ENCODE measurements around the gene CHRNE. TPM values are rescaled to one million over a fixed set of nuclear protein-coding genes. Genes with fewer than 3 reads are reported as not detected.

Gene CHRNE
- 1 to 10 TPM in 11 of 12 donors, not detected in 1; 1.1 to 5.9 (median 1.6) TPM for polyA plus RNA-seq (ENCODE audit: insufficient read length in 12 of 12)
- long read RNA-seq, donor 1: 0 reads
- long read RNA-seq, donor 2, partial matches to known transcripts: 4,254 of 5,590 reads
- long read RNA-seq, donor 2, other reads (novel, unspliced or antisense): 1,336 of 5,590 reads
- long read RNA-seq, donor 3, partial matches to known transcripts: 1,642 of 2,068 reads
- long read RNA-seq, donor 3, other reads (novel, unspliced or antisense): 426 of 2,068 reads
- long read RNA-seq, donor 4: 0 reads
- long read RNA-seq, donor 5, partial matches to known transcripts: 7,840 of 8,682 reads
- long read RNA-seq, donor 5, other reads (novel, unspliced or antisense): 842 of 8,682 reads
- long read RNA-seq, donor 6: 0 reads
- long read RNA-seq, donor 7: 0 reads
- long read RNA-seq, donor 8, partial matches to known transcripts: 4,349 of 5,816 reads
- long read RNA-seq, donor 8, other reads (novel, unspliced or antisense): 1,467 of 5,816 reads
- long read RNA-seq, donor 9: 0 reads
- long read RNA-seq, donor 10, partial matches to known transcripts: 31 of 31 reads
- long read RNA-seq, donor 10, other reads (novel, unspliced or antisense): 0 of 31 reads
- long read RNA-seq, donor 11, partial matches to known transcripts: 1,836 of 2,470 reads
- long read RNA-seq, donor 11, other reads (novel, unspliced or antisense): 634 of 2,470 reads

DNA sequence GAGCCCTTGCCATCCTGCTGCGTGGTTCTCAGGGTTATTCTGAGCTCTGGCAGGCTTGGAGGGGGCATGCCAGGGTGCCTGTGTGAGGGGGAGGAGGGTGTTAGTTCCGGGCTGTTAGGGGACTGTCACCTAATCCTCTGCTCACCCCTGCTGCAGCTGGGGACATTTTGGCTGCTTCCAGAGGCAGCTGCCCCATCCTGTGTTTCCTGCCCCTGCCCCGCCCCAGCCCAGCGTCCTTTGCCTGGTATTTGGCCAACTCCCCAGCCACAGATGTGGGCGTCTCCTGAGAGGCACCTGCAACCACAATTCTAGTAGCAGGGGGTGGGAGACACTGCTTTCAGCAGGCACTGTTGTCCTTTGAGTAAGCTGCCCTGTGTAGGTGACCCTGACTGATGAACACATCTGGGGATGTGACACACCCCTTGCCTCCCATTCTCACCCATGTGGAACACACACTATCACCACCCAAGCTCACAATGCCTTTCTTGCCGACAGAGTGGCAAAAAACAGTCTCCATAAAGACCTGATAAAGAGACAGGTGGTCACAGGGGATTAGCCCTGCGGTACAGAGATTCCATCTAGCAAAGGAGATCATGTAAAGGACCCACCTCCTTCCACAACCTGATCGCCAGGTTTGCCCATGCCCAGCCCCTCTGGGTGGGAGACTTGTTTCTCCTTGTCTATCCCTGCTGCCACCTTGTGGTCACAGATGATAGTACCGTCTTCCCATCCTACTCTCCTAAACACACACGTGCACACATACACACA, at the start of gene CHRNE:
TSS of gene CHRNE (minus strand) at position 48 of the 768 bp plus-strand sequence. CDS start at position 13, 35 bp downstream.
- DNase-seq: peak; percentile 79

DNA sequence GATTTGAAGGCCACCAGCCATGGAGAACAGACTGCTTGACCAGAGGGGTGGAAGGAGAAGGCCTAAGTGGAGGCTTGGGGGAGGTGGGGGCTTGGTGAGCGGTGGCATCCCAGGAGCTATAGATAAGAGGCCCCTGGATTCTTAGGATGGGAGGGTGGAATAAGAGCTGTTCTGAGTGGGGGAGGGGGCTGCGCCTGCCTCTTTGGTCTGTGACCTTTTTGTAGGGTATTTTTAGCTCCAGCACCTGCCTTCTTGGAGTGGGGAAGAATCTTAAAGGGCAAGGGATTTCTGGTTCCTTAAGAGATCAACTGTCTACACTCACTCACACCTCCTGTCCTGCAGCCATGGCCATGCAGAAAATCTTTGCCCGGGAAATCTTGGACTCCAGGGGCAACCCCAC, 48.6 kb upstream of the CHRNE start:
- no peak for DNase-seq

DNA sequence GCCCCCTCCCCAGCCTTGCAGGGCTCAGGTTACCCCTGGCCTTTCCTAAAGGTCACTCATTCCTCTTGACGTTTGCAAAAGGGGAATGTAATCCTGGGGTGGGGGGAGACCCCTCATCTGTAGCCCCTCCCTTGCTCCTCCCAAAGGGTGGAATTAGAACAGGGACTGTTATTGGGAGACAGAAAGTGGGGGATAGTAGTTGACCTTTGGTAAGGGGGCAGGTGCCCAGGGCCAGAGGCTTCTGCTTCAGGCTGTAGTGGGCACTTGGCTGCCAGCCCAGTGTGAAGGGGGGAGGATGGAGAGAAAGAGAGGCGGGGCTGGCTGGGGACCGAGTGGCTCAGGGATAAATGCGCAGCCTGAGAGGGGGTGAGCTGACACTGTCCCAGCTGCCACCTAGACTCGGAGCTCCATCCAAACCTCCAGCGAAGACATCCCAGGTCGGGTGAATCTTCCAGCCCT, 47.9 kb upstream of the CHRNE start, which contains the start of gene ENO3:
TSS of gene ENO3 (plus strand) at position 374 of the 459 bp plus-strand sequence. CDS start 711 bp downstream, outside the sequence.
- no peak for DNase-seq

DNA sequence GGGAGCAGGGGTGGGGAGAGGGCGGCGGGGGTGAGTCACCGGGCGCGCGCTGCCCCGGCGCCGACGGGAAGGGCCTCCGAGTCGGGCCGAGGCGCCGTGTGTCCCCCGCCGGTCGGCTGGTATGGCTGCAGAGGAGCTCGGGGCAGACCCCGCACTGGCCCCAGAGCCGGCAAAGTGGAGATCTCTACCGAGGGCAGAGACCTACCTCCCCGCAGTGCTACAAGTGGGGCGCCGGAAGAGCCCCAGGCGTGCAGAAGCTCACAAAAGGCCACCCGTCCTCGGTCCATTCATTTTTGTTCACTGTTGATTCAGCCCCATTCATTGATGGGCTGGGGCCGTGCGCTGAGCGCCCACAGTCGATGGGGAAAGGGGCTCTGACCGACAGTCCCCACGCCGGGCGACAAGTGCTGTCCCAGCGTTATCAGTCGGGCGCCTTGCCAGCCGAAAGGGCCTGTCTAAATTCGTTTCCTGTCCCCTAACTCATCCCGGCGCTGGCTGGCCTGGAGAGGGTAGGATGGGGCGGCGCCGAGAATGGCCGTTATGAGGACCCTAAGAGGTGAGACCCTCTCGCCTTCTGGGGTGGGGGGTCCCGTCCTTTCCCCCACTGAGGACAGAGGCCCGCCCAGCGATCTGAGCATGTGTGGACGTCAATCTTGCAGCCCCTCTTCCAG, 47.3 kb upstream of the CHRNE start:
- no peak for DNase-seq

DNA sequence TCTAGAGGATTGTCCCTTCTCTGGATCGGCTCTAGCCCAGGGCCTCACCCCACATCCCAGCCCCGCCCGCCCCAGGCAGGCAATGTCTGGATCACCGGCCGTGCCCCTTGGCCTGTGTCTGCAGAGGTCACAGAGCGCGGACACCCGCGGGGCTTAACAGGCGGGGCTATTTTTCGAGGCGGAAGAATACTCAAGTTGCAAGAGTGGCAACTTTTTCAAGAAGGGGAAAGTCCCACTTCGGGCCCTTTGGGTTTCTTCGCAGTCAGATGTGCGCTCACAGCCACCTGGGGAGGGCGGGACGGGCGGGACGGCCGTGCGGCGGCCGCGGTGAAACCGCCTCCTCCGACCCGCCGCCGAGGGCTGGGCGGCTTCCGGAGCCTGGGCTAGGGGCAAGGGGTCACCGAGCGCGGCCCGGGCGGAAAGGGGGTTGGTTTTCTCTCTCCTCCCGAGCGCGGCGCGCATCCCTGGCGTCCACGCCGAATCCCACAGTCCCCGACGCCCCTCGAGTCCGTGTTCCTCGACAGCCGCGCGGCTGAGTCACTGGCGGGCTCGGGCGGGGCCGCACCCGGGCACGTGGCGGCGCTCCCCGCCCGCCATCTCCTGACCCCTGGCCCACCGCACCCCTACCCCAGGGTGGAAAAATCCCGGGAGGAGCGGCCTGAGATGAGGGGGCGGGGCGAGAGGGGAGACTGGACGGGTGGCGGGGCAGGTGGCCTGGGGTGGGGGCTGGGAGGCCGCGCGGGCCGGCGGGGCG, 46.6 kb upstream of the CHRNE start:
- DNase-seq: peak; percentile 68

DNA sequence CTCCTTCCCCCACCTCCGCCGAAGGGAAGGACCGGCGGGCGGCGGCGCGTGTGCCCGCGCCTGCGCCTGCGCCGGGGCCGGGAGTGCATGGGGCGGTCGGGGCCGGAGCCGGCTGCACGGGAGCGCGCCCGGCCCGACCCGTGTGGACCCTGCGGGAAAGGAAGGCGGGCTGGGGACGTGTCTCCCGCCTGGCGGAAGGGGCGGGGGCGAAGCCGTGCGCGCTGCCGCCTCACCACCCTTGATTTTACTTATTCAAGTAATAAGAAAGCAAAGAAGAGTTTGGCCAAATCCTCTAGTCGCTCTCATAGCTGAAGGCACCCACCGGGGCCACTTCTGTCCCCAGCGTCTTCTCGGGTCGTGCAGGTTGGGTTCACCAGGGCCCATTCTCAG, 46.0 kb upstream of the CHRNE start:
- peak; percentile 86 for DNase-seq

DNA sequence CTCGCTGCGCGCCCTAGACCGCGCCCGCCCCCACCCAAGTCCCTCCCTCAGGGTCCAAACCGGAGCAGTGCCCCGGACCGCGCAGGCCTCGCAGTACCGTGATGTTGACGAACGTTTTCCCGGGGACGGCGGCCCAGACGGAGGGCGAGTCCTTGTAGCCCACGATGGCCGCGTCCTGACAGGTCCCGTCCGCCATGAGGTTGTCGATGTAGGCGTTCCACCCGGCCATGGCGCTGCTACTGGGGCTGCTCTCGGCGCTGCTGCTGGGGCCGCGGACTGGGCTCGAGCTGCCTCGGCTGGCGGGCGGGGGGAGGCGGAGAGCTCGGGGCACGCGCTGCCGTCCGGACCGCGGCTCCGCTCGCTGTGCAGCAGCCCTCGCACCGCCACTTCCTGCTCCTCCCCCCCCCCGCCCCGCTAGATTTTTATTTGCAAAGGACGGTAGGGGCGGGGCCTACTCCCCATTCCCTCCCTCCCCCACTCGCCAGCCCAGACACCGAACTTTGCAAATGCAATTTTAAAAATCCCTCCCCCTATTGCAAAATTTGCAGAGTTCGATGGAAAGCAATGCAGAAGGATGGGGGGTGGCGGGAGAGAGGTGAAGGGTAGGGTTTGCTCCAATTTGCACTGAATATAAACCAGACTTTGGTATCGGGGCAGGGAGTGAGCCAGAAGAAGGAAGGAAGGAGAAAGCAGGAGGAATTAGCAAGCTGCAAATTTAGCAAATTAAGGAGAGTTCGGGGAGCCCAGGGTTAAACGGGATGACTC, 45.5 kb upstream of the CHRNE start, which contains the start of gene PFN1:
TSS of gene PFN1 (minus strand) at position 365 of the 765 bp plus-strand sequence. CDS start at position 229, 136 bp downstream.
- DNase-seq: peak; percentile 94

DNA sequence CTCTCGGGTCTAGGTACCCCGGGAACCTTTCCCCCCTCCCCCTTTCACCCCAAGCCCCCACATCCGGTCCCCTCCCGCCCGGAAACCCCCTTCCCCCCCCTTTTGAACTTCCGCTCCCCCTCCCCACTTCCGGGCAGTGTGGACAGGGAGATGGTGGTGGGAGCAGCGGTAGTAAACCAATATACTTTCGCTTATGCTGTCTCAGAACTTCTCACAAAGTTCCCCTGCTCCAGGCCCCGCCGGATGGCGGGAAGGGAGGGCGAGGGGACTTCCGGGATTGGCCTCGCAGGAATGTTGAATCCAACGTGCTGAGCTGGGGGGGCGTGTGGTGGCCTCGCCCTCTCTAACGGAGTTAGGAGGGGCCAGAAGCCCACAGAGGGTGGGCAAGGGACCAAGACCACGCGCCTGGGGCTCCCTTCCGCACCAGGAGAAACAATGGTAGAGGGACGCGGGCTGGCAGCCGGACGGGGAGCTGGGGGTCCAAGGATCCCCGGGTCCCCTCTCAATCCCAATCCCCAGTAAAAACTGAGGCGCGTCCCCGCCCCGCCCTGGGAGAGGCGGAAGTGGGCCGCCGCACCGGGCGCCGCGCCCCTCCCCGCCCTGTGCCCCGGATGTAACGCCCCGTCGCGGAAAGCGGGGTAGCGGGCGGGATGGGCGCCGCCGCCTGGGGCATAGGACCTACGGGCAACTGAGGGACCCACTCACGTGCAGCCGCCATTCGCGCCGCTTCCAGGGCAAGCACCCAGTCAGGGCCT, 44.7 kb upstream of the CHRNE start:
- DNase-seq: peak; percentile 63

DNA sequence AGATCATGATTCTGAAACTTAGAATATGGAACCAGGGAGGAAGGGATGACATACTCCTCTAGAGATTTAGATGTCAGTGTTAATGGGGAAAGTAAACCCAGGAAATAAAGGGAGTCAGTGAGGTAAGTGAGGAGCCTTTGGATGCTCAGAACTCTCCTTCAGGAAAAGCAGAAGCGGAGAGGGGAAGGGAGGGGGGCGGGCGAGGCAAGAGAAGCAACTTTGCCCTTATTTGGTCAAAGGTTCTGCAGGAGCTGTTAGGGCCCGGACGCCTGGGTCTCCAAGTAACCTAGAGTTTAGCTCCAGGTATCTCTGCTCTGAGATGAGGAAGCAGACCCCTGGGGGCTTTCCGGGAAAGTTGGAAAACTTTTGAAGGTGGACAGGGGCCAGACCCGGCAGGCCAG, 44.1 kb upstream of the CHRNE start:
- no peak for DNase-seq

DNA sequence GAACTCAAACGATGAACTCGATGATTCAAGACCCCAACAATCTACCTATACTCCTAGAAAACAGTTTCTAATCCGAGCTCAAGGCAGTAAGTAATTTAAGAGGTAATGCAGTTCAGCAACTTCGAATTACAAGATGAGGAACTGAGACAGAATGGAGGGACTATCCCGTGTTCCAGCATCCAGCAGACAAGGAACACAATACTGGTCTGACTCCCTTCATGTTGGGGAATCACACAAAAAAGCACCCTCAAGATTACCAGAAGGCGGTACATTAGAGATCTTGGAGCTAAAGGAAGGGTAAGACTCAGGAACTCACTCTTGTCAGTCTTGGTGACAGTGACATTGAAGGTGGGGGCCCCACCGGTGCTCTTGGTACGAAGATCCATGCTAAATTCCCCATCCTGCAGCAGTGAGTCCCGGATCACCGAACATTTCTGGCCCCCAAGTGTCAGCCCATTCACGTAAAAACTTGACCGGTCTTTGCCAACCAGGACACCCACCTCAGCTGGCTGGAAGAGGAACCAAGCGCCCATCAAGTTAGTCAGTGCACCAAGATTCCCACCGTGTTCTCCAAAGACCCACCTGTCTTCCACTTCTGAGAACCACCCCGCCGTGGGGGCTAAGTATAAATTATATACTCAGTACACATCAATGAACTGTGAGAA, 43.5 kb upstream of the CHRNE start:
- DNase-seq: no peak

DNA sequence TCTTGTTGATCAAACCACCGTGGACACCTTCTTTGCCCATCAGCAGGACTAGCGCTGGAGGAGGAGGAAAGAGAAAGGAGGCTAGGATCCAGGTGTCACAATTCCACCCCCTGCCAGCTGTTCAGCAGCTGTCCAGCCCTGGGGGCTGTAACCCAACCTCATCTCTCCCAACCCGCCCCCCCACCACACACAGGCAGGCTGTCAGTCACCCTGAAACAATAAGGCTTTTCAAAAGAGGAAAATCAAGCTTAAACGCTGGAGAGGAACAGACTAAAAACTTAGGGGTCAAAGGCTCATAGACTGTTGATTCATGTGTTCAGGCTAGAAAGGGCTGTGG, 43.0 kb upstream of the CHRNE start:
- no peak for DNase-seq

DNA sequence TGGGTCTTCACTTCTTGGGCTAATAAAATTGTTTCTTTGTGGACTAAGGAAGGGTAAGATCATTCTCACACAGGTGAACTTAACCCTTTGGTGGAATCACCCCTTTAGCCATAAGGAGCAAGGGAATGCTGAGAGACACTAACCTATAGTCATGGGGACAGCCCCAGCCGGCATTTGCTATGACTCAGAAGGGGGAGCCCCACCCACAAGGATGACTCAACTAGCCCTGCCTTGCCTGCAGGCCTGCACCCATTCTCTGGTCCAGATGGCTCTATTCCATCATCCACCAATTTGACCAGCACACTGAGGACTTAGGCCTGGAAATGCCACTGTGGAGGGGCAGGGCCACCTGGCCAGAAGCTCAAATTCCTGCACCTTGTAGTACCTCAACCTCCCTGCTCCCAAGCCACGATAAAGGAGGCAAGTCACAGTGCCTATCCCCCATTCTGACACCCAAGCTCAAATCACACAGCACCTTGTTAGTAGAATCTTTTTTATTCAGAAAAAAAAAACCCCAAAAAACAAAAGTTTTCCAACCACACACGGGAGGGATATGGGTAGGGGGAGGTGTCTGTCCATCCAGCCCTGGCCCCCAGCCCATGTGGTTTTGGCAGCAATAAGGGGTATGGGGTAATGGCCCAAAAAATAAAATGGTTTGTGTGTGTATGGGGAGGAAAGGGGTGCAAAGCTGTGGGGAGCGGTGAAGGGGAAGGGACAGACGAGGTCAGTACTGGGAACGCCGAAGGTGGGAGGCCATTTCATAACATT, 42.5 kb upstream of the CHRNE start:
- no peak for DNase-seq

DNA sequence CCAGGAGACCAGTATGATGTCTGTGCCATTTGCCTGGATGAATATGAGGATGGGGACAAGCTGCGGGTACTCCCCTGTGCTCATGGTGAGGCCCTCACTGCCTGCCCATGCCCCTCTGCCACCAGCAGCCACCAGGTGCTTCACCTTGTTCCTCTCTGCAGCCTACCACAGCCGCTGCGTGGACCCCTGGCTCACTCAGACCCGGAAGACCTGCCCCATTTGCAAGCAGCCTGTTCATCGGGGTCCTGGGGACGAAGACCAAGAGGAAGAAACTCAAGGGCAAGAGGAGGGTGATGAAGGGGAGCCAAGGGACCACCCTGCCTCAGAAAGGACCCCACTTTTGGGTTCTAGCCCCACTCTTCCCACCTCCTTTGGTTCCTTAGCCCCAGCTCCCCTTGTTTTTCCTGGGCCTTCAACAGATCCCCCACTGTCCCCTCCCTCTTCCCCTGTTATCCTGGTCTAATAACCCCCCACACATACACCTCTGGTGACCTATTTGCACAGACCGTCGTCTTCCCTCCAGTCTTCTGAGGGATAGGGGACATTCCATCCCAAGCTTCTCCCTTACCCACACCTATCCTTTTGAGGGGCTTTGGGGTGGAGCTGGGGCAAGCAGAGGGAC, 41.8 kb upstream of the CHRNE start:
- DNase-seq: no peak

DNA sequence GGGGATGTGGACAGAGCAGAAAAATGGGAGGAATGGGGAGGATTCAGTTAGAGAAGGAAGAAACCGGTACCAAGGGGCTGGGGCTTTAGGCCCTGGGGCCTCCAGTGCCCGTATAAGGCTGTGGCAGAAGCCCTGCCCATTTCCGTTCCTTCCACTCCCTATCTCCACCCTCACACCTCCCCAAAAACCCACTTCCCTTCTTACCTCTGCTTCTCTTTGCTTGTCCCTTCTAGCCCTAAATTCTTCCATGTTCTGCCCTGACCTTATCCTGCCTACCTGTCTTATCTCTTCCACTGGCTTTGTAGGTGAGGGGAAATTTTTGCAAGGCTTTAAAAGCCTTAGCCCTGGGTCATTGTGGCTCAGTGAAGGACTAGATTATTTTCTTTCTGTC, 41.3 kb upstream of the CHRNE start:
- no peak for DNase-seq

DNA sequence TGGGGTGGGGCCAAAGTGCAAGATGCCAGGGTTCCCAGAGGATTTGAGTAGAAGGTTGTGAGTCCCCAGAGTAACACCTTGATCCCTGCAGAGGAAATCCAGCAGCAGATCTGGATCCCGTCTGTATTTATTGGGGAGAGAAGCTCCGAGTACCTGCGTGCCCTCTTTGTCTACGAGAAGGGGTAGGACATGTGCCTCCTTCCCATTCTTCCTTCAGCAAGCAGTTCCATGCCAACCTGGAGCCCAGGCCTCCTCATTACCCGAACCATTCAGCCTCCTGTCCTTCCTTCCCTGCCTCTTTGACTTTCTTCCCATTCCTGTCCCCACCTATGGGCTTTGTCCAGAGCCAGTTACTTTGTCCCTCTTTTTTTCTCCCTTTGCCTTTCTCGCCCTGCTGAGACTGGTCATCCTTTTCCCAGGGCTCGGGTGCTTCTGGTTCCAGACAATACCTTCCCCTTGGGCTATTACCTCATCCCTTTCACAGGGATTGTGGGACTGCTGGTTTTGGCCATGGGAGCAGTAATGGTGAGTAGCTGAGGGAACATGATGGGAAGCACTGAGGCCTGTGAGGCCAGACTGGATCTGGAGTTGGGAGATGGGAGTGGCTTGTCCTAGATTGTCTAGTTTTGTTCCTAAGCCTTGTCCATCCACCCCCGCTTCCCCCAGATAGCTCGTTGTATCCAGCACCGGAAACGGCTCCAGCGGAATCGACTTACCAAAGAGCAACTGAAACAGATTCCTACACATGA, 40.0 kb upstream of the CHRNE start:
- DNase-seq: no peak

DNA sequence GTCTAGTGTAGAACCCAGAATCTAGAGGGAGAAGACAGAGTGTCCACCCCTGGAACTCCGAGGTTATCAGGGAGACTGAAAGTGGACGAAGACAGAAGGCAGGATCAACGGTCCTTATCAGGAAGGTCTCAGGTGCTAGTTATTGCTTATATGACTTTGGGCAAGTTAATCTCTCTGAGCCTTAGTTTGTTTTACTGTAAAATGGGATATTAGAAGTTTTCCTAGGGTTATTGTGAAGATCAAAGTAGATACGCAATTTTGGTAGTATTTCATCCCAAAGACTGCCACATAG, 38.4 kb upstream of the CHRNE start:
- no peak for DNase-seq
